Activated naive CD8-positive, alpha-beta T cell treated with anti-CD3 and anti-CD28 coated beads for 36 hours (primary cell): ENCODE data around the gene TMEM186. TPM values are rescaled to one million over a fixed set of nuclear protein-coding genes. Genes with fewer than 3 reads are reported as not detected.
A peak's percentile ranks its signal among the peaks of the same experiment; 100 is the strongest.
"Not testable (repeated sequence)": the region's sequence is repeated elsewhere in the genome, so short reads cannot be mapped to it uniquely, and the experiment has no call there.

Experiments used
- DNase-seq: peaks from one replicate; pipeline ENCODE4 v3.0.0; 2021
- H3K27ac Mint-ChIP-seq: one replicate; pipeline ENCODE4 v1.8.0; 2022; ENCODE audit warnings: mild to moderate bottlenecking, moderate library complexity, mixed read lengths
- H3K27me3 Mint-ChIP-seq: one replicate; pipeline ENCODE4 v1.8.0; 2022; ENCODE audit warnings: mild to moderate bottlenecking, mixed read lengths
- H3K36me3 Mint-ChIP-seq: one replicate; pipeline ENCODE4 v1.8.0; 2021; ENCODE audit warnings: mild to moderate bottlenecking, mixed read lengths
- H3K4me1 Mint-ChIP-seq: one replicate; pipeline ENCODE4 v1.8.0; 2021; ENCODE audit warnings: mixed read lengths
- H3K4me3 Mint-ChIP-seq: one replicate; pipeline ENCODE4 v1.8.0; 2022; ENCODE audit warnings: mild to moderate bottlenecking, moderate library complexity, mixed read lengths
- H3K9me3 Mint-ChIP-seq: one replicate; pipeline ENCODE4 v1.8.0; 2022; ENCODE audit warnings: mixed read lengths
- total RNA-seq, 2 experiments: library from RNA; stranded (reverse); gene quantifications; one replicate each; pipeline ENCODE4 v1.2.3, GENCODE V29; 2021

Gene TMEM186, protein sequence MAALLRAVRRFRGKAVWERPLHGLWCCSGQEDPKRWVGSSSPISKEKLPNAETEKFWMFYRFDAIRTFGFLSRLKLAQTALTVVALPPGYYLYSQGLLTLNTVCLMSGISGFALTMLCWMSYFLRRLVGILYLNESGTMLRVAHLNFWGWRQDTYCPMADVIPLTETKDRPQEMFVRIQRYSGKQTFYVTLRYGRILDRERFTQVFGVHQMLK
- 10 to 100 TPM; 14.4 to 15.1 TPM for total RNA-seq

GRCh38 chr16:8797364-8798173 is at the start of gene TMEM186, which contains the start of gene PMM2:
Gene TMEM186, minus strand, starts transcription at chr16:8797639. Its CDS starts 25 bp downstream, at chr16:8797614.
Gene PMM2, plus strand, starts transcription at chr16:8797839. Its CDS starts 44 bp downstream, at chr16:8797883.
- Mint-ChIP-seq H3K4me3 (peak within 1 kb of the TSS; percentile 95), H3K9me3 (no peaks in the 10 kb centered on the region), H3K36me3 (peaks cover 29% of the 10 kb centered on the region), H3K27me3 (no peaks in the 10 kb centered on the region), H3K4me1 (peaks cover 39% of the 10 kb centered on the region), H3K27ac (peak within 1 kb of the TSS; percentile 96)
- peak; percentile 96 for DNase-seq

DNA sequence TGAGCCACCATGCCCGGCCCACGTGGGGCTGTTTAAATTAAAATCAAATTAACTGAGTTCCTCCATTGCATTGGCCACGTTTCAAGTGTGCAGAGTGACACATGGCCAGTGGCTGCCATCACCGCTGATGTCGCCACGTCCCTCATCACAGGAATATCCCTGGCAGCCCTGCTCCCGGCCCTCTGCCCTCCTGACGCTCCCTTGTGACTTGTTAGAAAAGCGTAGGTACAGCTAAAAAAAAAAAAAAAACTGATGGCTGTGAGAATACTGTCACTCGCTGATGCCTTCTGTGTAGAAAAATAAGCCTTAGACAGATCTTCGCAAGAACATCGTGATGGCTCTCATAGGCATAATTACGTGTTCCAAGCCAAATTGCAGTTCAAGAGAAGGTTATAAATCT is 49.7 kb upstream of the TMEM186 start:
- Mint-ChIP-seq H3K27me3 (no peaks in the 10 kb centered on the region), H3K36me3 (peaks cover 14% of the 10 kb centered on the region), H3K27ac (peak overlapping the region; percentile 44), H3K4me3 (no peak overlapping the region), H3K4me1 (peaks cover 18% of the 10 kb centered on the region), H3K9me3 (no peaks in the 10 kb centered on the region)
- DNase-seq, result no peak

- Mint-ChIP-seq H3K27ac (no peak overlapping the region), H3K27me3 (no peaks in the 10 kb centered on the region), H3K4me3 (no peak overlapping the region), H3K9me3 (no peaks in the 10 kb centered on the region), H3K36me3 (peaks cover 12% of the 10 kb centered on the region), H3K4me1 (peaks cover 15% of the 10 kb centered on the region)
- no peak for DNase-seq
Measured at GRCh38 chr16:8846401-8846932, 49.0 kb upstream of the TMEM186 start.

- Mint-ChIP-seq H3K27ac (no peak overlapping the region), H3K4me1 (peaks cover 13% of the 10 kb centered on the region), H3K27me3 (no peaks in the 10 kb centered on the region), H3K4me3 (no peak overlapping the region), H3K36me3 (peaks cover 9% of the 10 kb centered on the region), H3K9me3 (no peaks in the 10 kb centered on the region)
- DNase-seq, result no peak
Measured at GRCh38 chr16:8845699-8846298, 48.4 kb upstream of the TMEM186 start.

DNA sequence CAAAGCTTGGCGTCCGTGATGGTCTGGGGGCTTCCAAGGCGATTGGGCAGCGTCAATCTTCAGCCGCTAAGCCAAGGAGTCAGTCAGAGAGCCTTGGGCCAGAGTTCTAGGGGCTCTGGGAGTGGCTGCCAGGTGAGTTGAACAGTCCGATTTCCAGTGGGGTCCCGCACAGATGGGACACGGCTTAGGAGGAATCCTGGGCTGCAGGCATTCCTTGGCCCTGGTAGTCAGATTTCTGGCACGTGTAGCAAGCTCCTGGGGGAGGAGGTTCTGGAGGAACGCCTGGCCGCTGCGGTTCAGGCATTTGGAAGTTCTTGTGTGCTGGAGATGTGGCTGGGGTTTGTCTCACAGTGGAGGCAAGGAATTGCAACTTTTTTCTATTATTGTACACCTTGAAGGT is 45.9 kb upstream of the TMEM186 start:
- H3K36me3 Mint-ChIP-seq, H3K27me3 Mint-ChIP-seq, H3K9me3 Mint-ChIP-seq, DNase-seq, H3K4me3 Mint-ChIP-seq, H3K4me1 Mint-ChIP-seq, H3K27ac Mint-ChIP-seq: not testable (repeated sequence)

DNA sequence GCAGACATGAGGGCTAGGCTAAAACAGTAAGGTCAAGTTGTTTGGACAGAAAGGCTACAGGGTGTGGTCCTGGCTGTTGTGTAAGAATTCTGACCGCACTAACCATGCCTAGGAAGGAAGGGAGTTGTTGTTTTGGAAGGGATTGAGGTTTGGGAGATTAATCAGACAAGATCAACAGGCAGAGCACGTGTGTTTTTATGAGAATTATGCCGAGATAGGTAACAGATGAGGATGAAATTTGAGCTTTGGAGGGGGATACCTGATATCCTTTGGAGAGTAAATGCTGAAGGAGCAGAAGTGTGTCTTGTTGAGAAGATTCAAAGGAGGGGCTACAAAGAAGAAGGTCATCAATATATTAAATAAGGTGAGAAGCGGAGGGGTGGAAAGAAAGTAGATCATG is 44.6 kb upstream of the TMEM186 start:
- not testable (repeated sequence) for H3K4me3 Mint-ChIP-seq, H3K36me3 Mint-ChIP-seq, H3K27ac Mint-ChIP-seq, H3K9me3 Mint-ChIP-seq, DNase-seq, H3K27me3 Mint-ChIP-seq, H3K4me1 Mint-ChIP-seq

GRCh38 chr16:8837594-8837993 is 40.2 kb upstream of the TMEM186 start:
- DNase-seq, H3K36me3 Mint-ChIP-seq, H3K4me3 Mint-ChIP-seq, H3K4me1 Mint-ChIP-seq, H3K27me3 Mint-ChIP-seq, H3K27ac Mint-ChIP-seq, H3K9me3 Mint-ChIP-seq: not testable (repeated sequence)

GRCh38 chr16:8836797-8837196 is 39.4 kb upstream of the TMEM186 start:
- DNase-seq, H3K36me3 Mint-ChIP-seq, H3K27ac Mint-ChIP-seq, H3K27me3 Mint-ChIP-seq, H3K4me1 Mint-ChIP-seq, H3K9me3 Mint-ChIP-seq, H3K4me3 Mint-ChIP-seq: not testable (repeated sequence)

DNA sequence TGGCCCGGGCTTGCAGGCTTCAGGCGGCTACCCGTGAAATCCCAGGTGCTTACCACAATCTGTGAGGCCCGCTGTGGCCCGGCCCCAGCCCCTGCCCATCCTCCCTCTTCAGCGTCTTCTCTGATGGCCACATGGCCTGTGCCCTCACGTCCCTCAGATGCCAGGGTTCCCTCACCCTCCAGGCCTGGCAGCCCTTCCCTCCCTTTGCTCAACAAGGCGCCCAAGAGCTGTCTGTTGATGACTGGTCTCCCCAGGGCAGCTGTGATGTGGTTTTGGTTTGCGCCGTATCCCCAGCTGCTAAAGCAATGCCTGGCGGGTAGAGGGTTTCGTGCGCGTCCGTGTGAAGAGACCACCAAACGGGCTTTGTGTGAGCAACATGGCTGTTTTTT is 35.3 kb upstream of the TMEM186 start:
- Mint-ChIP-seq H3K4me3 (no peak overlapping the region), H3K9me3 (no peaks in the 10 kb centered on the region), H3K36me3 (peaks cover 37% of the 10 kb centered on the region), H3K27me3 (no peaks in the 10 kb centered on the region), H3K4me1 (peaks cover 14% of the 10 kb centered on the region), H3K27ac (peak overlapping the region; percentile 43)
- no peak for DNase-seq

- no peaks in the 10 kb centered on the region for H3K9me3 Mint-ChIP-seq
- peaks cover 14% of the 10 kb centered on the region for H3K4me1 Mint-ChIP-seq
- no peak for DNase-seq
- peaks cover 37% of the 10 kb centered on the region for H3K36me3 Mint-ChIP-seq
- no peak overlapping the region for H3K4me3 Mint-ChIP-seq
- no peak overlapping the region for H3K27ac Mint-ChIP-seq
- H3K27me3 Mint-ChIP-seq, result no peaks in the 10 kb centered on the region
Measured at GRCh38 chr16:8831871-8832716, 34.7 kb upstream of the TMEM186 start.

- DNase-seq, result no peak
- H3K9me3 Mint-ChIP-seq, result no peaks in the 10 kb centered on the region
- no peak overlapping the region for H3K4me3 Mint-ChIP-seq
- no peak overlapping the region for H3K27ac Mint-ChIP-seq
- peaks cover 37% of the 10 kb centered on the region for H3K36me3 Mint-ChIP-seq
- H3K27me3 Mint-ChIP-seq, result no peaks in the 10 kb centered on the region
- peaks cover 14% of the 10 kb centered on the region for H3K4me1 Mint-ChIP-seq
Measured at GRCh38 chr16:8831450-8831849, 34.0 kb upstream of the TMEM186 start.

DNA sequence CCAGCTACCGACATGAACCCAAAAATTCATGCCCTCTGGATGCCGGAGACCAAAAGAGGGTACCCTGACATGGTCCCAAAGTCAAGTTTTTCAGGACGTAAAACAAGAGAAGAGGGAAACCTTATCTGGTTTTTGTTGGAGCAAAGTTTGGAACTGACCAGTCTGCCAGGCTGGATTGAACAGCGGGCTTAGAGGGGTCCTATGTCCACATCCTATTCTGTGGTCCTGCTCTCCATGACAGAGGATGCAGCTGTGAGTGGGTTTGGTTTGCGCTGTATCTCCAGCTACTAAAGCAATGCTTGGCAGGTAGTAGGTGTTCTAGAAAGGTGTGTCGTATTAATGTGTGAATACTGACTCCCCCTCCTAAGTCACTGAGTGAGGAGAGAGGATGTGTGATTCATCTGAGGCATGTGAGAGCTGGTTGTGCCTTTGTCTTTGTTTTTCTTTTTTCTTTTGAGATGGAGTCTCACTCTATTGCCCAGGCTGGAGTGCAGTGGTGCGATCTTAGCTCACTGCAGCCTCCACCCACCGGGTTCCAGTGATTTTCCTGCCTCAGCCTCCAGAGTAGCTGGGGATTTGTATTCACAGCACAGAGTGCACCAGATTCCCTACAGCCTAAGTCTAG is 31.2 kb upstream of the TMEM186 start:
- H3K36me3 Mint-ChIP-seq, result peaks cover 40% of the 10 kb centered on the region
- H3K27me3 Mint-ChIP-seq, result no peaks in the 10 kb centered on the region
- H3K9me3 Mint-ChIP-seq, result no peaks in the 10 kb centered on the region
- no peak for DNase-seq
- H3K4me3 Mint-ChIP-seq, result no peak overlapping the region
- no peak overlapping the region for H3K27ac Mint-ChIP-seq
- H3K4me1 Mint-ChIP-seq, result peaks cover 14% of the 10 kb centered on the region

DNA sequence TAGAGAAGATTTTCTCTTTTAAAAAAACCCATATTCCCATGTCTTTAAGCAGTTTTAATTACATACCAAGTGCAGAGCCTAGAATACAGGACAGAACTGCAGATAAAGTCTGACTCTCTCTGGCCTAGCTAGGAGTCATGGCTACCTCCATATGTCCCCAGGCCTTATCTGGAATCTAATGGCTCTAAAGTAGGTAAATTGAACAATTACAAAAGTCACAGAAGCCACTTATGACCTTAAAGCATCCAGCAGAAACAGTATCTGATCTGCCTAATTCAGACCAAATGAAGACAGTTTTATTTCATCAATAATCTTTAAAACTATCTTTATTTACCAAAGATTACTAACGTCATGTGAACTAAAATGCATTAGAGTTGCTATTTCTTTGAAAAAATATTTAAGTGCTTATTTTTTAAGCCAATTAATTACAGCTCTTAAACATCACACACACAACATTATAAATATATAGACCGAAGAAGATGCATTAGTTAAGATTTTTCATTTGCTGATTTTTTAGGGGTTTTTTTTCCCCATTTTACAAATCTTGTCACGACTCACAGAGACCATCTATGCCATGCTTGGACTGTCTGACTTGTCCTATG is 28.9 kb upstream of the TMEM186 start:
- H3K4me1 Mint-ChIP-seq, result peaks cover 5% of the 10 kb centered on the region
- DNase-seq, result no peak
- peaks cover 43% of the 10 kb centered on the region for H3K36me3 Mint-ChIP-seq
- H3K4me3 Mint-ChIP-seq, result no peak overlapping the region
- H3K27me3 Mint-ChIP-seq, result no peaks in the 10 kb centered on the region
- H3K27ac Mint-ChIP-seq, result no peak overlapping the region
- no peaks in the 10 kb centered on the region for H3K9me3 Mint-ChIP-seq

DNA sequence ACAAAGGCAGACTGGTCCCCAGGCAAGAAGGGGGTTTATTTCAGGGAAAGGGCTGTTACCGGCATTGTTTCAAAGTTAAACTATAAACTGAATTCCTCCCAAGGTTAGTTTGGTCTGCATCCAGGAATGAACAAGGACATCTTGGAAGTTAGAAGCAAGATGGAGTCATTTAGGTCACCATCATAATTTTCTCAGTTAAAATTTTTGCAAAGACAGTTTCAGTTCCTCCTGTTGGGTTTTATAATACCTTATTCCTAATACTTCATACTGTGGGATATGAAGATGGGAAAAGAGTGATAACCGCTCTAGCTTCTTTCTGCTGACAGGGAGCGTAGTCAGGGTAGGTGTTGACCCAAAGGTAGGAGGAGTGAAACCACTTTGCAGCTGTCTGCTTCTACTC is 25.0 kb upstream of the TMEM186 start:
- no peak overlapping the region for H3K4me3 Mint-ChIP-seq
- H3K9me3 Mint-ChIP-seq, result no peaks in the 10 kb centered on the region
- peaks cover 39% of the 10 kb centered on the region for H3K36me3 Mint-ChIP-seq
- peaks cover 1% of the 10 kb centered on the region for H3K4me1 Mint-ChIP-seq
- no peak overlapping the region for H3K27ac Mint-ChIP-seq
- DNase-seq, result no peak
- no peaks in the 10 kb centered on the region for H3K27me3 Mint-ChIP-seq
